NCI-H2227 (cell line): ENCODE results near the gene RGS16.

Experiments
- DNase-seq: peaks from one replicate; lab custom pipeline; 2025; ENCODE audit not compliant: unreplicated experiment; lab: John Stamatoyannopoulos, UW

Gene RGS16

GRCh38 chr1:182630586-182630985, 26.4 kb upstream of the RGS16 start:
- no peak for DNase-seq

DNA sequence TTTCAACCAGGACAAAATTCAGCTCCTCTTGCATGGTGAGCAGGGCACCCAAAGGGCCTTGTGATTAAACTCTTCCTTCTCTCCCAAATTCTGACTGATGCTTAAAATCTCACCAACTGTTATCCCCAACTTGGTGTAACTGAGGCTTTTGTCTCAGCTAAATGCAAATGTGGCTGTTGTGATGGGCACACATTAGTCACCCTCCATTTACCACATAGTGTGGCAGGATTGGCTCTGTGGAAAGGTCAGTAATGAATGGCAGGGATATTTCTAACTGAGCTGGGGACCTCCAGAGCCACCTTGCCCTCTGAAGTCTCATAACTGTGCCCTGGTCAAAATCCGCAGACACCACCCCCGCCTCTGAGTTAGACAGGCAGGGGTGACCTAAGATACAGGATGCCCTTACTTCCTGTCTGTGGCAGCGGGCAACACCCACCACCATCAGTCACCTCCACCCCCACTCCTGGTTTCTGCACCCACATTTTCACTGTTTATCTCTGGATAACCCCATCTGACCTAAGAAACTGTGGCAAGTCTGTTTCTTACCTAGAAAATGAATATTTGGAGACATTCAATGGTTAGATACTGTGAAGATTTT, 25.4 kb upstream of the RGS16 start:
- no peak for DNase-seq

DNA sequence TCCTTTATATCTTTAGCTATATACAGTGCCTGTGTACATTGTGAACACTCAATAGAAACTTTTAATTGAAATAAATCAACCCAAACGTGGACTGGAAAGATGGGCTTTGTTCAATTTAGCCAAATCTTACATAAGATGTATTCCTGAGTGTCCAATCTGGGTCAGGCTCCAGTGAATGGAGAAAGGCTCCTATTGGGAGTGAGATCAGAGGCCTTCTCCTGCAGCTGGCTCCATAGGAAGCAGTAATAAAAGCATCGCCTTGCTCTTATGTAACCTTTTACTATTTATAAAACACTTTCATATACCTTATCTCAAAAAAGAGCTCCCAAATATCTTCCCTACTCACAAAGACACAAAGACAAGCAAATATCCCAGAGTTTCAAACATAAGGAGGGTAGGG, 24.9 kb upstream of the RGS16 start:
- DNase-seq: no peak

GRCh38 chr1:182628657-182629056, 24.5 kb upstream of the RGS16 start:
- DNase-seq: no peak

GRCh38 chr1:182627622-182628021, 23.4 kb upstream of the RGS16 start:
- DNase-seq: no peak

DNA sequence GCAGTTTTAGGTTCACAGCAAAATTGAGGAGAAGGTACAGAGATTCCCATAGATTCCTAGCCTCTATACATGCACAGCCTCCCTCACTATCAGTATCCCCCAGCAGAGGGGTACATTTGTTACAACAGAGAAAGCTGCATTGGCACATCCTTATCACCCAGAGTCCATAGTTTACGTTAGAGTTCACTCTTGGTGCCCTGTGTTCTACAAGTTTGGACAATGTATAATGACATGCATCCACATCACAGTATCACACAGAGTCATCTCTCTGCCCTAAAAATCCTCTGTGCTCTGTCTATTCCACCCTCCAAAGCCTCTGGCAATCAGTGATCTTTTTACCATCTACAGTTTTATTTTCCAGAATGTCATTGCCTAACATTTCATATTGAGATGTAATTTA, 22.3 kb upstream of the RGS16 start:
- DNase-seq: no peak

- no peak for DNase-seq
Observed at GRCh38 chr1:182625719-182626504, 21.7 kb upstream of the RGS16 start.

DNA sequence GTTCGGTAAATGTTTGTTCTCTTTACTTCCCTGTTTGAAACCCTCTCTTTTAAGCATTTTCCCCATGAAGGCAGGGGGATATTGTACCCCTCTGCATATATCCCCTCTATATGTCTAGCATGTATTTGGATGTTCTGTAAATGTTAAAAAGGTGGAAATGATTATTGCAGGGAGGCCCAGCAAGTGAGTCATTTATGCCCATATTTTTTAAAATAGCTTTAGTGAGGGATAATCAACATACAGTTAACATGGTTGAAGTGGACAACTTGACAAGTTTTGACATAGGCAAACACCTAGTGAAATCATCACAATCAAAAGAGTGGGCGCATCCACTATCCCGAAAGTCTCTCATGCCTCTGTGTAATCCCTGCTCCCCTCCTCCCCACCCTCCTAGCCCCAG, 20.8 kb upstream of the RGS16 start:
- DNase-seq: no peak

DNA sequence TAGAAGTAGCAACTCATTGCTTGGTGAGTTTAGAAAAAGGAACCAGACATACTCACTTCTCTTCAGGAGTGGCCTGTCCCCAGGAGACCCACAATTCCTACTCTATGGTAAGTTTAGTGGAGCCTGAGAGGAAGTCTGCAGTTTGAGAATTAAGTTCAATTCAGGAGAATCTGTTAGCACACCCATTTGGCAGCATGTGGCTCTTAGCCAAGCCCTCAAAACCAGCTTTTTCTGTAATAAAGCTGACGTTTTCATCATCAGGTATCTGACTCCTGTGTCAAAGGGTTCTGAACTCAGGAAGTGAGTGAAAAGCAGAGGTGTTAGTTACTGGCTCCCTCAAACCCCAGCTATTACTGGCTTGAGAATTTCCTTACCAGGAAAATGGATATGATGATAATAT, 20.4 kb upstream of the RGS16 start:
- no peak for DNase-seq

DNA sequence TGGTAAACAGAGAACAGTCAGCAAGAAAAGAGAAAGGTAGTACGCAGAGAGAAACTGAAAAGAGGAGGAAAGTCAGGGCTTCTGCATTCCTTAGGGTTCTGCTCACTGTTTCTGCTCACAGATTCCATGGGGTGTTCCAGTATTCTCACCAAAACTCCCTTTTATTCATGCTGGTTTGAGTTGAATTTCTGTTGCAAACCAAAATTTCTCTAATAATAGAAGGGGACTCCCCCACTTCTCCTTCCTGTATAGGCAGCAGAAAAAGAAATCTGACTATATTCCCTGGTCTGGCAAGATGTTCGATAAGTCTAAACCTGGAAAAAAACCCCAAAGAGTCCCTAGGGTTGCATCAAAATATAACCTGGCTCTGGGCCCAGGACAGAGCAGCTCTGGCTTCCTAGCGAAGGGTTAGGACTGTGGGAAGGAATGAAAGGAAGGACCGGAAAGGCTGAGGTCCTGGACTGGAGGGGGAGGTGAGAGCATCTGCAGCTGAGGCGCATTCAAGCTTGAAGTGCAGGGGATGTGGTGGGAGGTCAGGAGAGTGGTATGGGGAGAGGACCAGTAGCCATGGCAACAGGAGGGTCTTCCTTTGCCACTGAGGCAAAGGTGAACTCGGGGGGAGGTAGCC, 18.8 kb upstream of the RGS16 start:
- no peak for DNase-seq

GRCh38 chr1:182621906-182622305, 17.7 kb upstream of the RGS16 start:
- DNase-seq: no peak

DNA sequence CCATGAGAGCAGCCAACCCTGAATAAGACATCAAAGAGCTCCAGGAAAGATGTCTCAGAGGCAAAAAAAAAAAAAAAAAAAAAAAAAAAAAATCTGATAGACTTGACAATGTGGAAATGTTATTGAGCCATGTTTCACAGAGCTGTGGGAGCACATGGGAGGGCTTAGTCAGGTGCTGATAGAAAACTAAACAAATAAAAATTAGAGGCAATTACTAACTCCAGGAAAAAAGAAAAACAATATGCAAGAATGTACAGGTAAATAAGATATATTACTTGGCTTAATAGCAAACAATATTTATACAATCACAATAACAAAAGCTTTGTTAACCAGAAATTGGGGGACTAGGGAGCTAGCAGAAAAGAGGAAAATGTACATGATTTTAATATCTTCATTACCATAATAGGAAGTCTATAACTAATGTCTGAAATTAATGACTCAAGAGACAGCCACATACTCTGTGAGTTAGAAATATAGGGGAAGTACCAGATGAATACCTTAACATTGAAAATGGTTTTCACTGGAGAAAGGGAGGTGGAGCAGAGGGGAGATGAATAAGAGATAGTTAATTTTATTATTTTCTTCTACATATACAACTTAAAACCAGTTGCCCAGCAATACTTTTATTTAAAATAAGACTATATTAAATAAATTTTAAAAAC, 16.9 kb upstream of the RGS16 start:
- no peak for DNase-seq

GRCh38 chr1:182617734-182618351, 13.7 kb upstream of the RGS16 start:
- peak; percentile 6 for DNase-seq

- no peak for DNase-seq
Observed at GRCh38 chr1:182617014-182617429, 12.8 kb upstream of the RGS16 start.

DNA sequence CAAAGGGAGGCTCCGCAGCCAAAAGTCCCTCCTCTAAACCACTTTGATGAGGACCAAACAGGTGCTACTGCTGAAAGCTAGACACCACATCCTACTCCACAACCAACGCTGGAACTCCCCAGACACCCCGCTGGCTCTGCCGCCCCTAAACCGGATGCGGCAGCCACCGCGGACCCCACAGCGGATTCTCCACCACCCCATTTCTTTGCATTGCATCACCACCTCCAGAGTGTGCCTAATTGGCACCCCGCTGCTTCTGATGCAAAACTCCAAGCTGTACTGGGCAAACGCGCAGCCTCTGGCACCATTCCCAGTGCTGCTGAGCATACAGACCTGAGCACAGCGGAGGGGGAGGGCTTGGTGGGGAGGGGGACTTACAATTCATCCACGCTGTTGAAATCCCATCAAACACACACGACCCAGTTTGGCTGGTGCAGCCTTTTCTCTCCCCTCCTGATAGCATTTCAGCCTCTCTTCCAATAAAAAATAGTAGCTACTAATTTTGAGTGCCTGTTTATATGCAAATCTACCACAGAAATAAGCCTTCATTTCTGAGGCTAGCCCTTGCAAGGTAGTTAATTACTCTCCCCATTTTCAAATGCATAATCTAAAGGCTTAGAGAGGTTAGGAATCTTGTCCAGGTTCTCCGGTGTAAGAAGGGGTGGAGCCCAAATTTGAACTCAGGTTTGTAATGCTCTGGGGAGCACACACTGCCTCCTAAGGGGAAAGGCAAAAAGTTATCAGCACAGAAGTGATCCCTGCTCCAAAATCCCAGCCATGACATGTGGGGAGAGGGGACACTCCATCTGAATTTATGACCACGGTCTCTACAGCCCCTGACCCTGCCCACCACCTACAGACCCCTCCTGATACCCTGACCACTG, 12.2 kb upstream of the RGS16 start:
- peak; percentile 84 for DNase-seq

DNA sequence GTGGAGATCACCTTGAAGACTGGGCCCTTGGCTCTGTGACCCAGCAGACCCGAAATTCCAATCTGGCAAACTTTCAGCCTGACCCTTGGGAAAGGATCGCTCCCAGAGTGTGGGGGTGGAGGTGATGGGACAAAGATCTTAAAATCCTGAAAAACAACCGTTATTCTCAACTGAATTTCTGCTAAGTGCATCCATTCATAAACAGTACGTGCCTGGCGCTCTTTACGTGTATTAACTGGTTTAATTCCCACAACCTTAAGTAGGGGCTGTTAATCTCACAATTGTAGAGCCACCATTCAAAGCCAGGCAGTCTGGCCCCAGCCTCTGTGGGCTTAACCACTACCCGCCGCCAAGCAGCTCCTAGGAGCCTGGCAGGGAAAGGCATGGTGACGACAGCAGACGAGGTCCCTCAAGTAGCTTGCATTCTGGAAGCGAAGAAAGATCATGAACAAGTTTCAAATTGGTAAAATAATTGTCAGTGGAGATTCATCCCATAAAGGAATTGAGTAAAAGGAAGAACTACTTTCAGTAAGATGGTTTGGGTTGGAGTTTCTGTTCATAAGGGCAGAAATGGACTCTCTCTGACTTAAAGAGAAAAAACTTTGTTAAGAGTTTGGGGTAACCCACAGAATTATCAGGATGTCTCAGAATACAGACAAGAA, 11.4 kb upstream of the RGS16 start:
- DNase-seq: peak; percentile 49

DNA sequence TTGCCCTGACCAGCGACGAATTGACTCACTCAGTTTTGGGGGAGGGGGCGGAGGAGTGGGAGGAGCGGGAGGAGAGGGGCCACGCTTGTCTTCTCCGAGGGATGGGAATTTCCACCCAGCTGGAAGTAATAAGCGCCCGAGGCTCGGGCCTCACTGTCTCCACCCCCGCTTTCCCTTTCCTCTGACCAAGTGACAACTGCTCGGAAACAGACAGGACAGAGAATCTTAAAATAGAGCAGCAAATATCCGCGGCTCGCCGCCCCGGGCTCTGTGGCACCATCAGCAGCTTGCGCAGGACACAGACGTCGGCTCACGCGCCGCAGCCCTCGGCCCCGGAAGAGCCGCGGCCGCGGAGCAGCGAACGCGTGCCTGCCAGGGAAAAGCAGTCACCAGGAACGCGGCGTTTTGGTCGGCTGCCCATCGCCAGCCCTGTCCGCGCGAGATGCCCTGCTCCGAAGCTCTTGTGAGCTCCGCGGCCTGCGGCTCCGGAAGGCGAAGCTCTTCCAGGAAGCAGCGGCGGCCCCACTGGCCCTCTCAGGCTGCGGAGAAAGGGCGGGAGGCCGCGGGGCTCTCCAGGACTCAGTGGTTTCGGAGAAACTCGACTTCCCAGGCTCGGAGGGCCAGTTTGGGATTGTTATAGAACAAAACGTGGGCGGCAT, 10.7 kb upstream of the RGS16 start:
- peak; percentile 79 for DNase-seq

- DNase-seq: peak; percentile 87
Observed at GRCh38 chr1:182611787-182612186, 7.6 kb upstream of the RGS16 start.

- no peak for DNase-seq
Observed at GRCh38 chr1:182611326-182611725, 7.1 kb upstream of the RGS16 start.
